GM11168 (cell line): Measurements from ENCODE around the gene LSM14B.

ENCODE experiments used
- in situ Hi-C: fragments of 300-500 bp; cut with MboI; formaldehyde crosslinking; loops from one replicate; pipeline ENCODE4 v1.12.0; 2022; ENCODE audit warnings: low sequenced_read_pairs; ENCODE audit not compliant: unreplicated experiment

Gene LSM14B

DNA sequence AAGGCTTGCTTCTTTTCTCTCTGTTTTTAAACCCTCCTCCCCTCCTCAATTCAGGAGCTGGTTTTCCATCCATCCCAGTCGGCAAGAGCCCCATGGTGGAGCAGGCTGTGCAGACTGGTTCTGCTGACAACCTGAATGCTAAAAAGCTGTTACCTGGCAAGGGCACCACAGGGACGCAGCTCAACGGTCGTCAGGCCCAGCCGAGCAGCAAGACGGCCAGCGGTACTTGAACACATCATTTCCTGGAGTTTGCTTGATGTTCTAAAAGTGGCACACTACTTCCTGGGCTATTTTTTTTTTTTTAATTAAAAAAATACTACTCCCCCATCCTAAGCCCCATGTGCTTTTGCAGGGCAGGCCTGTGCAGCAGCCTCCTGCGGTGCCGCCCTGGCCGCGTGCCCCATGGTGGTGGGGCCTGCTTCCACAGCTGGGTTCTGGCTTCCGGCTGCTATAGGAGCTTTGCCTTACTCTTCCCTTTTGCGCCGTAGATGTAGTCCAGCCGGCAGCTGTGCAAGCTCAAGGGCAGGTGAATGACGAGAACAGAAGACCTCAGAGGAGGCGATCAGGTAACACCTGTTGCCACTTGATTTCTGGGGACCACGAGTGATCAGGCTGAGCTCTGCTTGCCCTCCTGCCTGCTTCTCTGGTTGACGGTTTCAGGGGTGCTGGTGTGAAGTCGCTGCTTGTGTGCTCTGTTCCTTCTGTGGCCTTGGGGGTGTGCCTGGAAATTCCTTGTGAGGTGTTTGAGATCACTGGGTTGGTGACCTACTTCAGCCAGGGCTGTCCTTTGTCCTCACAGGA is 7.7 kb downstream of the LSM14B start:
- in situ Hi-C loops: loop anchor here (10.0 kb wide), 1 partner anchor 135 kb away; no protein-coding TSS in a partner anchor

DNA sequence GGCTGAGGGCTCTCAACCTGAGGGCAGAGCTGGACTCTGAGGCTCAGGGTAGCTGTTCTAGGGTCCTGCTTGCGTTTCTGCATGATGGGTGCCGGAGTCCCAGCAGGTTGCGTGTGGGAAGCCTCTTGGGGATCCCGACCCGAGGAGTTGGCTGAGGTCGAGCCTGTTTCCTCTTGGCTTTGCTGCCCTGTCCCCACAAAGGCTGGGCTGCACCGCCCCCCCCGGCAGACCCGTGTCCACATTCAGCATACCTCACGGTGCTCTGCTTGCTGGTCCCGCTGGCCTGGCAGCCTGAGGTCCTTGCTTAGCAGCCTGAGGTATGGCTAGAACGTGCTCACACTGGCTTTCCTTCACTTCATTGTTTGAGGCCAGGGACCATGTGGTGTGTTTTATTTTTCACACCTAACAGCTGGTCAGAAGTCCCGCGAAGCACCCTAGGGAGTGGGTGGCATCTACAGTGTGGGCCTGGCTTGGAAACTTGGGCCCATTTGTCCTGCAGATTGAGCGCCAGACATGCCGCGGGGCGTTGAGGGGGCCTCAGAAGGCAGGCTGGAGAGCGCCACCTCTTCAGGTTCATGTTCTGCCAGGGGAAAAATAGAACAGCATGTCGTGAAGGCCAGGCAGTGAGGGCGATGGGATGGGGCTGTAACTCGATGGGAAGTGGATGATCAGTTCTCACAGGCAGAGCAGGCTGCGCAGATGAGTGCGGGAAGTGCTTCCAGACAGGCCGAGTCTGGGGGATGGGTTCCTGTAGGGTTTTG is 9.5 kb downstream of the LSM14B start:
- in situ Hi-C loops: no loop called here

DNA sequence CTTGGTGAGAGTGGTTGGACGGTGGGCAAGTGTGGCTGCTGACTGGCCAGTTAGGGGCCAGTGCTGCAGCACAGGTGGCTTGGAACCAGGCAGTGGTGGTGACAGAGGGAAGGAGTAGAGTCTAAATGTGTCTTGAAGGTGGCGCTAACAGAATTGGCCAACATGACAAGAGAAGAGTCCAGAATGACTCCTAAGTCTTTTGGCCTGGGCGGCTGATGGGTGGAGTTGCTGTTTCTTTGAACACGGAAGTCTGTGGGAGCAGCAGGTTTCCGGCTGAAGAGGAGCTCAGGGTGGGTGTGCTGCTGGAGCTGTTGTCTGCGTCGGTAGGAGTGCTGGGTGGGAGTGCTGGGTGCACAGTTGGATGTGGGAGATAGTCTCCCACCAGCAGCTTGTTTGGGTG is 10.1 kb downstream of the LSM14B start:
- in situ Hi-C loops: no loop called here

DNA sequence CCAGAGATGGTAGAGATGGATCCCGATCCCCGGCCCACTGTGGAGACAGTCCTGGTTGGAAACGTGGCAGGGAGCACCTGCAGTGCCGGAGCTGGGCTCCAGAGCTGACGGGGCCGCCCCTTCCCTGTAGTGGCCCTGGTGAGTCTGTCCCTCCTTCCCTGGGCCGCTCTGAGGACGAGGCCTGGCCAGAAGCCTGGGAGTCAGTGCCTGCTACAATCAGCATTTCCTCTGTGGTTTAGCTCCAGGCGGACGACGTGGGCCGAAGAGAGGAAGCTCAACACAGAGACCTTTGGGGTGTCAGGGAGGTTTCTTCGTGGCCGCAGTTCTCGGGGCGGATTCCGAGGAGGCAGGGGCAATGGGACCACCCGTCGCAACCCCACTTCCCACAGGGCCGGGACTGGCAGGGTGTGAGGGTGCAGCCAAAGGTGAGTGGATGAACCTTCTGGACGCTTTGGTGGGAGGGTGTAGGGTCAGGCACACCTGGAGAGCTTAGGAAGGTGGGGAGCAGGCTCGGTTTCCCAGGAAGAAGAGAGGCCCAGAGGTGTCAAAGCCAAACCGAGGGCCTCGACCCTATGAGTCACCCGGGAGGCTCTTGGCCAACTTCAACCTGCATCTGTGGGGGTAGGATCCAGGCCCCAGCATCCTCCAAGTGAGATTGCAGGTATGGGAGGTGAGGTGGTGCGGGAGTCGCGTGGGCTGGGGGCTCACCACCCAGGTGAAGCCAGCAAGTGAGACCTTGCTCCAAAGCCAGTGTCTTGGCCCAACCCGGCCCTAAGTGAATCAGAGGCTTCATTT is 11.0 kb downstream of the LSM14B start:
- in situ Hi-C loops: no loop called here

DNA sequence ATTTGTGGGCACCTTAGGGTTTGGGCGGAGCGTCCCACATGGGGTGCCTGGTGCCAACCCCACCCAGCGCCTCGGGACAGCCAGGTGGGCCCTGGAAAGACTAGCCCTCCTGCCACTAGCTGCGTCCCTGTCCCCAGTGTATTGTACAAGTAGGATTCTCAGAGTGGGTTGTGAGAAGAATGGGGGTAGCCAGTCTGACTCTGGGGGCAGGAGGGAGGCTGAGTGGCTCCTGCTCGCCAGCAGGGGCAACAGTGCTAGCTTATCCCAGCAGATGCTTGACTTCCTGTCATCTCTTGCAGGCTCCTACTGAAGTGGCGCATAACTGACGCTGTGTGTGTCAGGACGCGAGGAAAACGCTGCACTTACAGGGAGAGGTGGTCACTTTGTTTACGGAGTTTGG is 11.6 kb downstream of the LSM14B start:
- in situ Hi-C loops: no loop called here

DNA sequence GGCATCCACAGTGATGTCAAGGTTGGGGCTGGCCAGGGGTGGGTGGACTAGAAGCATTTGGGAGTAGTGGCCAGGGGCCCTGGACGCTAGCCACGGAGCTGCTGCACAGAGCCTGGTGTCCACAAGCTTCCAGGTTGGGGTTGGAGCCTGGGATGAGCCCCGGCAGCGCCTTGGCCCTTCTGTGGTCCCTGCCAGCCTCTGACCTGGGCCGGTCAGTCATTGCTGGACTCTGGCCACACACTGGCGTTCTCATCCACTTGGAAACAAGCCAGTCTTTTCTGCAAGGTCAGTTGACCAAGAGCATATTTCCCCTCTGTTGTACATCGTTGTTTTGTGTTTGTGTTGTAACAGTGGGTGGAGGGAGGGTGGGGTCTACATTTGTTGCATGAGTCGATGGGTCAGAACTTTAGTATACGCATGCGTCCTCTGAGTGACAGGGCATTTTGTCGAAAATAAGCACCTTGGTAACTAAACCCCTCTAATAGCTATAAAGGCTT is 12.5 kb downstream of the LSM14B start:
- in situ Hi-C loops: no loop called here

DNA sequence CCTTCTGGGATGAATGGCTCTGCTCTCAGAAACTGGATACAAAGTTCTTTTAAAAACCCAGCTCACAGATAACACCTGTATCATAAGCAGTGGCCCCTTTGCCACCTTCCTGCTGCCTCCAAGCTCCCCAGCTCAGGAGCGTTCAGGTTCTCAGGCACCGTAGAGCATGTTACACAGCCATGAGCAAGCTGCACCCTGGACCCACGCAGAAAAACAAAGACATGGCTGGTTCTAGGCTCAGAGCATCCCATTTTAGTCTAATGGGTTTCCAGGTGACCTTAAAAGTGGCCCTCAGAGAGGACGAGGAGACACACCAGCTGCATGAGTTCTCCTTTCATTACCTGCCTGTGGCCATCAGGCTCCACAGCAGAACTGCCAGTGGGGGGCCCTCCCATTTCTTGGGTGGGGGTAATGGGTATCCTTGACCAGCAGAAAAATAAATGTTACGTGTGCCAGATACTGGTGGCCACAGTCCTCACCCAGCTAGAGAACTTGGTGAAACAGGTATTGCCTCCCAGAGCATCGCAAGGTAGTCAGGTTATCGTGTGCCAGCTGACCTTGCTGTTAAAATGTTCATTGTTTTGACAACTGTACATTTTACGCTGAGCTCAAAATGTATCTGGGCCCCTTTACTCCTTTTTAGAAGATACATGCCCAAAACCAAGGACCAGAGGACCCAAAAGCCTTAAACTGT is 13.4 kb downstream of the LSM14B start:
- in situ Hi-C loops: no loop called here

DNA sequence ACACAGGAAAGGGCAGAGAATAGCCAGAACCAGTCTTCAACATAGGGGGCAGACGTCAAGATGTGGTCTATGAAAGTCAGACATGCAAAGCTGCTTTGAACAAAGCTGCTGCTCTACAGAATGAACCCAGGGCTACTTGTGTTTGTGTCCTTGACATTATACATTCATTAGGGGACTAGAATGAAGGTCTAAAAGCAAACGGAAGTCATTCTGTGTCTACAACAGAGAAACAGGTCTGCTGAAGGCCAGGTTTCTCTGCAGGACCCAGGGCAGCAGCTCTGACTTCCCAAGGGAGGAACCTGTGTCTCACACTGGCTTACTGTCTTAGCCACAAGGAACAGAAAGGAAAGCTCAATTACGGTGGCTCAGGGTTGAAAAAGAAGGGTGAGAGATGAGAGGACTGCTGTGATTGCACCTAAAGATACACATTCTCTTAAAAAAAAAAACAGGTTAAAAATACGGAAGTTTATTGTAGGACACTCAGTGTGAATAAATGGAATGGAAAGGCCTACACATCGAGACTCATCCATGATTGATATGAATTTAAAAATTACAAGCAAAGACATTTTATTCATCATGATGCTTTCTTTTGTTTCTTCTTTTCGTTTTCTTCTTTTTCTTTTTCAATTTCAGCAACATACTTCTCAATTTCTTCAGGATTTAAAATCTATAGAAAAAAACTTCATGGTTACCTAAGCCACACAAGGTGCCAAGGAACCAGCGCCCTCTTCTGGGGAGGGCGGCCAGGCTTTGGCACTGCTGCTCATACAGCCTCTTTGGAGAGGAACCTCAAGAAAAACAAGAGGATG is 14.2 kb downstream of the LSM14B start:
- in situ Hi-C loops: no loop called here

DNA sequence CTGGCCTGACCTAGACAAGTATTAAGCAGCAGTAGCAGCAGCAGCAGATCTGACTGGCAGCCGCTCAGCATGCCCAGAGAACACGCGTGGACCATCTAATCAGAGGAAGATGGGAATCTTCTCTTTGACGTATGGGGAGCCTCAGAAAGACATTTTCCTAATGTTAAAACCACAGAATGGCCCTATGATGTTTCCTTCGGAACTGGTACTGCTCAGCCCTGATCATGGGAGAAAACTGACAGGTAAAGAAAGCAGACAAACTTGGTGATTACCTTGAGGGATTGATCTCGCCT is 14.8 kb downstream of the LSM14B start:
- in situ Hi-C loops: no loop called here

DNA sequence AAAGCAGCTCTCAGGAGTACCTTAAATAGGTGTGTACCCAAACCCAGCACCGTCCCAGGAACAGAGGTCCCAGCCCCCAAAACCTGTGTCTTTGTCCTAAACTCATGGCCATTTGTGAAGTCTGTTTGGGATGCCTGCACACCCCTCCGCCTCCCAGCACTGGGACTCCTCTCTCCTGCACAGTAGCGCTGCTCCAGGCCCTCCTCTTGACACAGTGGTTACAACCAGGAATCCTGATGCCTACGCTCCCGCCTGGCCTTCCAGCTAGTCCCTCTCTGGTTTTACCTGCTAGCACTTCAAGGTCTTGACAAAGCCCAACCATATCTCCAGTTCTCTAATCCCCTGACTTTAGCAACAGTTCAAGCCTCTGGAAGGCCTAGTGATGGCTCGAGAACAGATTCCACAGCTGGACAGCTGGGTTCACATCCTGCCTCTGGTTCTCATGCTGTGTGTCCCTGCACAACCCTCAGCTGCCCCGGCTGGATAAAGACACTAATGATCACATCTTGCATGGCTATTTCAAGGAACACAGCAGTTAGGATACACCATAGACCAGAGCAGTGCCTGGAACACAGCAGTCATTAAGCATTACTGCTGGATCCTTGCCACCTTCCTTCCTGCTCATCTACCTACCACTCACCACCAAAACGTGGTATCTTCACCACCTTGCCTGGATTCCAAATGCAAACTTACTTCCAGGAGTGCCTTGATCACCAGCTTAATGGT is 15.4 kb downstream of the LSM14B start:
- in situ Hi-C loops: no loop called here

DNA sequence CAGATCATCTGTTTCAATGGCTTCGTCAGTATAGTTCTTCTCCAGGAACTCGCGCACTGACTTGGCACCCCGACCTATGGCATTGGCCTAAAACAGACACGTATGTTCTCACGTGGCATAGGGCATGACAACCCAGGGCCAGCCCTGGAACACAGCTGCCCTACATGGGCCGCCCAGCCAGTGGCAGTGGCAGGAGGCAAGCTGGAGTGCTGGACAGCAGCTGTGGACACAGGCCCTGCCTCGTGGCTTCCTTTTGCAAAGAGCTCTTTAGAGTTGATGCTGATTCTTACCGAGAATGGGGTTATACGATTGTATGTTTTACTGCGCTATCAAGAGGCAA is 15.9 kb downstream of the LSM14B start:
- in situ Hi-C loops: no loop called here

DNA sequence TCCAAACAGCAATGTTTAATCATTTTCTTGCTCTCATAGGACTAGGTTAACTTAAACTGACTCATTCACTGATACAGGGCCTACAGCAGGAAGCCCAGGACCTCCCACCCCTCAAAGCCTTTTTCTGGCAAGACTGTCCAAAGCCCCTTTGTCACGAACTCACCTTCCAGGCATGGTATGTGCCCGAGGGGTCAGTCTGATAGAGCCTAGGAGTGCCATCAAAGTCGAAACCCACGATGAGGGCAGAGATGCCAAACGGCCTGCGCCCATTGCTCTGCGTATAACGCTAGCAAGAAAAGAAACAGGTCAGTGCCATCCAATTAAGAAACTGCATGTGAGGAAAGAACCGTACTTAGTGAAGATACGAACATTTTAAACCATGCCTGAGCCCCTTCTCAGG is 16.6 kb downstream of the LSM14B start:
- in situ Hi-C loops: no loop called here

DNA sequence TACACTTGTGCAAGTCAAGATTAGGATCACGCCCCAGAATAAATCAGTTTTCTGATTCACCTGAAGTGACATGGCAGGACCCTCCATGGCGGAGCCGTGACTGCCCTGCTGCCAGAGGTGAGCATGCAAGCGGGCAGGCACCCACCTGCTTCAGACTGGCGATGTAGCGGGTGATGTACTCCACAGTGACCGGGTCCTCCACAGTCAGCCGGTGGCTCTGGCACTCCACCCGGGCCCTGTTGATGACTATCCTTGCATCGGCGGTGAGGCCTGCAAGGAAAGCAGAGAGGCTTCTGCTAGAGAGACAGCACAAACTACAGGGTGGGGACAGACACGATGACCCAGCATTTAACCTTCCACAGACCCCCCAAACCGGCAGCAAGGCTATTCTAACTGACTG is 17.4 kb downstream of the LSM14B start:
- in situ Hi-C loops: no loop called here

DNA sequence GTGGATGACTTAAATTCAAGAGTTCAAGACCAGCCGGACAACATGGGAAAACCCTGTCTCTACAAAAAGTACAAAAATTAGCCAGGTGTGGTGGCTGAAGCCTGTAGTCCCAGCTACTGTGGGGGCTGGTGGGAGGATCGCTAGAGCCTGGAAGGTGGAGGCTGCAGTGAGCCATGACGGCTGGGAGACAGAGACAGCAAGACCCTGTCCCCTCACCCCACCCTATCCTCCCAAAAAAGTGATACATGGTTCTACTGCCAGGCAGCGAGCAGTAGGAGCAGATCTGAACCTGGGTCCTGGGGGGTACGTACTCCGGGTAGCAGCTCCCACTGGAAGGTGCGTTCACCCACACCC is 18.7 kb downstream of the LSM14B start:
- in situ Hi-C loops: no loop called here

DNA sequence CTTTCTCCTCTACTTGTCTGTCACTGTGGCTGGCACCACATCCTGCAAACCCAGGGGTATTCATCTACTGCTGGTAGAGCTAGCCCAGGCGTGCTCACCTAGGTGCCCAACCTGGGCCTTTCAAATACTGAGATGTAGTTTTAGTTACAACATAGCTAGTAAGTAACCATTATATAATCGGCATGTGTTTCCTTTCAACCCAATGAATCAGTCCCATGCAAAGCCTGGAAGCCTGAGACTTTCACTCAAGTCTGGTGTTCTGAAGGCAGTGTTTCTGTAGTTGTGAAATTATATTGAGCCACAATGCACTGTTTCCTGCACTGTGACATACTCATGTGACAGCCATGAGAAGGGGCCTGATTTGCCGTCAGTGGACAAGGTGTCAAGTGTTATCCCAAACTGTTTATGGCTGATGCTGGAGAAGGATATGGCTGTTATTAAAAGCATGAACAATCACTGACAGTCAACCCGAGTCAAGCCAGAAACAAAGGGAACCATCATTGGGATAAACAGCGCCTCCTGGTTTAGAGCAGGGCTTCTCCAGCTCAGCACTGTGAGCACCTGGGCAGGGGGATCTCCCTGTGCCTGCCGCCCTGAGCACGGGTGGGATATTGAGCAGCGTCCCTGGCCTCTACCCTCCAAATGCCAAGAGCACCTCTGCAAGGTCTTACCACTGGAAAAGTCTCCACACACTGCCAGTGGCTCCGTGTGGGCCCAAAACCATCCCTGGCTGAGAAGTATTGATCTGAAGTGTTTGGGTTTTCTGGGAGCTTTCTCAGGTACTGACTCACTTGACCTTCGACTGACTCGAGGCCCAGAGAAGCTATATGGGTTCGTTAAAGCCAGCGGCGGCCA is 19.3 kb downstream of the LSM14B start:
- in situ Hi-C loops: no loop called here

DNA sequence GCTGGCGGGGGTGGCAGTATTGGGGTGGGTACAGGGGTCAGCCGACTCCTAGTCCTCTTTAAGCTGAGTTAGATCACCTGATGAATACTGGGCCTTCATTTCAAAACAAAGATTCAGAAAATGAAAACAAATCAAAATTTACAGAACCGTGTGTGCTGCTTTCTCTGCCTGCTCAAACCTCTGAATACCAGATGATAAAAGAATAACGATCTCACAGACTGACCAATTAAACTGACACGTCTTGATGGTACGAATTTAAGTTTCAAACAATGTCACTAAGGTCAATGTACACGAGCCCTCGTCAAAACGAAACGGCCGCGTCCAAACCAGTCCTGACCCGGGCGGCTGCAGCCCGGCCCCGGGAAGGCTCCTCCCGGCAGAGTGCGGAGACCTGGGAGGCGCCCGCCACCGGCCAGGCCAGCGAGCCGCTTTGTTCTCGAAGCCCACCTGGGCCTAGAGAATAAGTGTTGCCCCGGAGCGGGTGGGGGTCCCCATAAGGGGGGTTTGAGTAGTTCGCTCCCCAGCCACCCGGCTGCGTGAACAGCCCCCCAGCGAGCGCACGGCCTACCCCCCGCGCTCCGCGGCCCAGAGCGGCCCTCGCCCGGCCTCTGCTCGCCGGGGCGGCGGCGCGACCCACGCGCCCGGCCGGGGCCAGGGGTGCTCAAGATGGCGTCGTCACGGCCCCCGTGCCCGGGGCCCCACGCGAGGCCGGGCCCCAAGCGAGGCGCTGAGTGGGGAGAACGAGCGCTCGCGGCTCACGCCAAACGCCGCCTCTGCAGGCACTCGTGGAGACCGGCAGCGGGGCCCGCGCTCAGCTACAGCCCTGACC is 20.2 kb downstream of the LSM14B start:
- in situ Hi-C loops: no loop called here
